COLO668 (cell line): ENCODE results near the gene YJEFN3.

Source experiments
- DNase-seq: peaks from one replicate; lab custom pipeline; 2025; ENCODE audit not compliant: unreplicated experiment; lab: John Stamatoyannopoulos, UW

Gene YJEFN3

DNA sequence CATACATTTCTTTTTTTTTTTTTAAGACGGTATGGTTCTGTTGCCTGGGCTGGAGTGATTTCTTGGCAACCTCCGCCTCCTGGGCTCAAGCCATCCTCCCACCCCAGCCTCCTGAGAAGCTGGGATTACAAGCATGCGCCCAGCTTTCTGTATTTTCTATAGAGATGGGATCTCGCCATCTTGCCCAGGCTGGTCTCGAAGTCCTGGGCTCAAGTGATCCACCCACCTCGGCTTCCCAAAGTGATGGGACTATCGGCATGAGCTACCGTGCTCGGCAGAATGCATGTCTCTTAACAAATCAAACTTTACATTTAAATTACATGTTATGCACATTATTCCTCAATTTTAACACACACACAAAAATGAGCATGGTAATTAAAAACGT lies 11.5 kb upstream of the YJEFN3 start:
- no peak for DNase-seq

DNA sequence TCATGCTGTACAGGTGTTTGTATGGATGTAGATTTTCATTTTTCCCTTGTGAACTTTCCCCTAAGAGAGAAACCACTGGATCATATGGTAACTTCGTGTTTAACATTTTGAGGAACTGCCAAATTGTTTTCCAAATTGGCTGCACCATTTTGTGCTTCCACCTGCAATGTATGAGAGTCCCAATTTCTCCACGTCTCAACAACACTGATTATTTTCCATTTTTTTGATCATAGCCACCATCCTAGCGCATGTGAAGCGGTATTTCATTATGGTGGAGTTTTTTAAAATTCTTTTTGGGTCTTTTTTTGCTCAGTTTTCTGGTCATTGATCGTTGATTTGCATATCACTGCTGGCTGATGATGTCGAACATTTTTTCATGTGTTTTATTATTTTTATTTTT lies 7.7 kb upstream of the YJEFN3 start:
- no peak for DNase-seq

DNA sequence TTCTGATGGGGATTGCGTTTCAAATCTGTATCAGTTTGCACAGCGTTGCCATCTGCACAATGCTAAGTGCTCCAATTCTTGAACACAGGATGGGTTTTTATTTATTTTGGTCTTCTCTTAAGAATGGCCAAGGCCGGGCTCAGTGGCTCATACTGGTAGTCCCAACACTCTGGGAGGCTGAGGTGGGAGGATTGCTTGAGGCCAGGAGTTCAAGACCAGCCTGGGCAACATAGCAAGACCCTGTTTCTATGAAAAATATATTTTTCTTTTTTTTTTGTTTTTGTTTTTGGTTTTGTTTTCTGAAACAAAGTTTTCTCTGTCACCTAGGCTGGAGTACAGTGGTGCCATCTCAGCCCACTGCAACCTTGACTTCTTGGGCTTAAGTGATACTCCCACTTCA lies 5.5 kb upstream of the YJEFN3 start:
- no peak for DNase-seq

- no peak for DNase-seq
These were observed 4.7 kb upstream of the YJEFN3 start for GRCh38 chr19:19524053-19524452.

- DNase-seq: no peak
These were observed 2.9 kb upstream of the YJEFN3 start for GRCh38 chr19:19525611-19526380.

DNA sequence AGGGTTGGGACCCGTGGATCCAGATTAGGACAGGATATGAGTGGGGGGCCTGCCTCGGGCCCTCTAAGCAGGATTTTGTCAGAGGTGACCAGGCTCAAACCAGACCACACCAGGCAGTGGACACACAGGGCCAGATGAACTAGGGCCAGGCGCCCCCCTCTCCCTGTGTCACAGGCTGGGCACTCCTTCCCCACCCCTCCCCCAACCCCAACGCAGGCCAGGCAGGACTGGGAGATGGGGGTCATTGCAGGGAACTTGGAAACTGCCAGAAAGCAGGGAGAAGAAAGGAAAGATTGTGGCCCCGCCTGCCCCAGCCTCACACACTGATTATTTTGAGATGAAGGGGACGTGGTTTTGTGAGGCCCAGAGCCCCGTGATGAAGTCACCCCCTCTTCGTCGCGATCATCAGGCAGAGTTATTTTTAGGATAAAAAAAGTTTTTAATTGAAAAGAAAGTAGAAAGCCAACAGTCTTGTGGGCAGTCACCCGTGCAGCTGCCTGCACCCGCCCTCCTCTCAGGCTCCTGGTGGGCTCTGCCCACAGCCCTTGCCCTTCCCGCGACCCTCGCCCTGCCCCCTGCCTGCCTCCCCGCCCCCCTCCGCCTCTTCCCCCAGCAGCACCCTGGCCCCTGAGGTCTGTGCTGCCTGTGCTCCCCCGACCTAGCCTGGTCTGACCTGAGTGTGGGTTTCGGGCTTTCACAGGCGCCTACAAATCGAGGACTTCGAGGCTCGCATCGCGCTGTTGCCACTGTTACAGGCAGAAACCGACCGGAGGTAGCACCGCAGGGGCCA lies 1.9 kb upstream of the YJEFN3 start:
- no peak for DNase-seq

DNA sequence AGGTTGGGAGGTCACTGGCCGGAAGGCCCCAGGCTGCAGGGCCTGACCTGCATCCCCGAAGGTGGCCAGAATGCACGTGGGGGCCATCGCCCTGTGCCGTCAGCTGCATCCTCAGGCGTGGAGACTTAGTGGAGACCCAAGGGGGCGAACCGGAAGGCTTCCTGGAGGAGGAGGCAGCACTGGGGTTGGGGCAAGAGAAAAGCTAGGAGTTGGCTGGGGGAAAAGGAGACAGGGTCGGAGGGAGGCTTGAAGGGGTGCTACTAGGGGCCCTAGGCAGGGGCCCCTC lies 1.4 kb upstream of the YJEFN3 start:
- no peak for DNase-seq

DNA sequence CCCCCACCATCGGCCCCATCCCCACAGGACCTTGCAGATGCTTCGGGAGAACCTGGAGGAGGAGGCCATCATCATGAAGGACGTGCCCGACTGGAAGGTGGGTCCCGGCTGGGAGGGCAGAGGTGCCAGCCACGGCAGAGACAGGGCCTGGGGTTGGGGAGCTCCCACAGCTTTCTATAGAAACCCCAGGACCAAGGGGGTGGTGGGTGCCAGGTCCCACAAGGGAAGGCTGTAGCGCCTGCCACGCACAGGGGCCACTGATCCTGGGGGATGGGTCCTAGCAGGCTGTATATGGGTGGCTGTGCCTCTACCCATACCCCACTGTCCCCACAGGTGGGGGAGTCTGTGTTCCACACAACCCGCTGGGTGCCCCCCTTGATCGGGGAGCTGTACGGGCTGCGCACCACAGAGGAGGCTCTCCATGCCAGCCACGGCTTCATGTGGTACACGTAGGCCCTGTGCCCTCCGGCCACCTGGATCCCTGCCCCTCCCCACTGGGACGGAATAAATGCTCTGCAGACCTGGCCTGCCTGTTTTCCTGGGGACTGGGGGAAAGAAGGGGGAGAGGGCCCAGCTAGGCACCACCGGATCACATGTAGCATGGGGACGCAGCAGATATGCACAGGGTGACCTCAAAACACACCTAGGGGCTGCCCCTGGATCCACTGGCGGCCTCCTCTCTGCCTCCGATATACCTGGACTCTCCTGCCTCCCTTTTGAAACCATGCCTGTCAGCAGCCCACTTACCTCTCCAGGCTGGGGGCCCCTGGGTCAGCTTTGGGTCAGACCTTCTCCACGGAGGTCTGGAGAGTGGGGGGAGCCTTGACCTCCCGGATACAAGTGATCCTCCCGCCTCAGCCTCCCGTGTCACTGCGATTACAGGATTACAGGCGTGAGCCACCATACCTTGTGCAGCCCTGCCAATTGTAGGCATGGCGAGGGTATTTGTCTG lies 761 bp upstream of the YJEFN3 start:
- no peak for DNase-seq

DNA sequence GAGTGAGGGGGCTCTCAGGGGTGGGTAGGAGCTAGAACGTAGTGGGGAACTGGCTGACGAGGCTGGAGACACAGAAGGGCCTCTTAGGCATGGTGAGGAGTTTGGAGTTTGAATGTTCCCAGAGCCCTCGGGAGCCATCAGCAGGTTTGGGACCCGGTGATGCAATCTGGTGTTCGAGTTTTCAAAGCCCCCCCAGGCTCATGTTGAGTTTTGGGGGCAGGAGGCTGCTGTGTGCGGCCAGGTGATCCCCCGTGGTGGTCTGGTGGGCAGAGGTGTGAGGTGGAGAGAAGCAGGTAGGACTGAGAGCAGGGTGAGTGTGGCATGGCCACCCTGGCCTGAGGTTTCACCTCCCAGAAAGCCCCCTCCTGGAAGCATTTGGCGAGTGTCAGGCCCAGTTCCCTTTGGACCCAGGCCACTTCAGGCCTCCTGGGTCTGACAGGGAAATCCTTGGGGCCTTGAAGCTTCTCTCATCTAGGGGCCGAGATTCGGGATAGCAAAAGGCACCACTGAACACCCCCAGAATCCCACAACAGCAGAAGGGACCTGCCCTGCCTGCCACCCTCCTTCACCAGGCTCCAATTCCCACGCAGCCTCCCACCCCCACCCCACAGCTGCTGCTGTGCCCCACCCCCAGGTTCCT lies 1.2 kb downstream of the YJEFN3 start:
- DNase-seq: no peak

DNA sequence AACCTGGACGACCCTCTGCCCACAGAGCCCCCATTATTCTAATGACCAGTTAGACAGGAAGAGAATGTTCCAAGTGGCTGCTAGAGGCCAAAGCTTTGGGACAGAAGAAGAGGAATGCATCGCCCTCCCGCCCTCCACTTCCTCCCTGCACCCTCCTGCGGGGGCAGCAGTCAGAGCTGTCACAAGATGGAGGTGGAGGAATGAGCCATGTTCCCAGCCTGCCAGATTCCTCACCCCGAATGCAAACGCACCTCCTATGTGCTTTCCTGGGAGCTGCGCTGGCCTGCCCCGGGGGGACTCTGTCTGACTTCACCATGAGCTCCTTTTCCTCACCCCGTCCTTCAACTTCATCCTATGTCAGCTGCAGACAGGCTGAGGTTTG lies 1.7 kb downstream of the YJEFN3 start:
- DNase-seq: no peak

DNA sequence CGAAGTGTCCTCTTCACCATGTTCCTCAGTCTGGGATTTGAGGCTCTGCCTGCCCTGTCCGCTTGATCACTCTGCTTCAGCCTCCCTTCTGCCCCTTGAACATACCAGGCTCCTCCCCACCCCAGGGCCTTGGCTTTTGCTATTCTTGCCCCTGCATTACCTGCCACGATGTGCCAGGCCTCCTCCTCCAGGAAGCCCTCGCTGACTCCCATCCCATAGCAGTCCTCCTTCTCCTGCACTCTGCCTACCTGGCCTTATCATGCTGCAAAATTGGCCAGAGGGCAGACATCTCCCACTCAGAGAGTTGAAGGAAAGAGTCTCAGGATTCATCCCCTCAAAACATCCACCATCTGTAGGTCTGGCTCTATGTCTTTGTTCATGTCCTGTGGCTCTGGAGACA lies 2.2 kb downstream of the YJEFN3 start:
- DNase-seq: no peak

DNA sequence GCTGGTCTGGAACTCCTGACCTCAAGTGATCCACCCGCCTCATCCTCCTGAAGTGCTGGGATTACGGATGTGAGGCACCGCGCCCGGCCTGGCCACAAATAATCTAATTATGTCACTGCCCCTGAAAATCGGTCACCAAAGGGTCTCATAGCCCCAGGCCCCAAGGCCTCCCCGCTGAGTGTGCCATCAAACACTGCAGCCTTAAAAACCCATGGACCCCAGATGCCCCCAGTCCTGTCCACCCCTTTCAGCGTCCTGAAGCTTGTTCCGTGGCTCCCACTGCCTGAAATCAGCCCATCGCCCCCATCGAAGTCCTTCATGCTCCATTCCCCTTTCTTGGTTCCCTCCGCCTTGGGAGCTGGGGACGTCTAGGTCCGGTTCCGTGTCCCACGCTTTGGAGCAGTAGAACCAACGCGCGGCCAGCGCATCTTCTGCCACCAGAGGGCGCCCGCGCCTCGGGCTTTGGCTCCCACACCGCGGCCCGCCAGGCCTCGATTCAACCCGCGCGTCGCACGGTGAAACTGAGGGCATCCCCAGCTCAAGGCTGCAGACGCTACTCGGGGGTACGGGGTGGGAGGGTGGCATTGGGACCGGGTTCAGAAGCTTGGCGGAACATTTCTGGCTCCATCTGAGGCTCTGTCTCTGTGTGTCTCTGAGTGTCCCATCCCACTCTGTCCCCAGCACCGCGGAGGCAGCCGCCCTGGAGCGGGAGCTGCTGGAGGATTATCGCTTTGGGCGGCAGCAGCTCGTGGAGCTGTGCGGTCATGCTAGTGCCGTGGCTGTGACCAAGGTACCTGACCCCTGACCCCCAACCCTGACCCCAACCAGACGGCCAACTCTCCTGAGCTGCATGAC lies 3.5 kb downstream of the YJEFN3 start:
- peak; percentile 77 for DNase-seq

GRCh38 chr19:19532806-19533701 lies 4.3 kb downstream of the YJEFN3 start:
- no peak for DNase-seq

- no peak for DNase-seq
These were observed 5.1 kb downstream of the YJEFN3 start for GRCh38 chr19:19533841-19534240.

DNA sequence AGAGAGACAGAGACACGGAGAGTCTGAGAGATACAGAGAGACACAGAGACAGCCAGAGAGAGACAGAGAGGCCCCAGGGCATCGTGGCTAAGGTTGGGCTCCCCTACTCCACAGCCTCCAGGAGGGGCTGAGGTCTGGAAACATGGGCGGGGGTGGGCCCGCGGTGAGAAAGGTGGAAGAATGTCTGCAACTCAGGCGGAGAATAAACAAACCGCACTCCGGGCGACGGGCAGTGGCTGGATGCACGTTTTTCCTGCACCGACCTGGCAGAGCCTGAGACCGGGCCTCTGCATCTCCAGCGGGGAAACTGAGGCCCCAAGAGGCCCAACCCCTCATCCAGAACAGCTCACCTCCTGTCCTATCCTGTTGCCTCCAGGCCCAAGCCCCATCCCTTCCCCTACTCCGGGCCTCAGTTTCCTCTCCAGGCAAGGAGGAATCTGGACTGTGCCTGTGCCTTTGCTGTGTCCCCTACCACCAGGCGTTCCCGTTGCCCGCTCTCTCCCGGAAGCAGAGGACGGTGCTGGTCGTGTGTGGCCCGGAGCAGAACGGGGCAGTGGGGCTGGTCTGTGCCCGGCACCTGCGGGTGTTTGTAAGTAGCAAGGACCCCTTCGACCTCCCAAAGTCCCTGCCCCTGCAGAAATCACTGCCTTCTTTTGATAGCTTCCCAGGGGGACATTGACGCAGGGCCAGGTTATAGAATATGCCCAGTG lies 6.0 kb downstream of the YJEFN3 start:
- DNase-seq: no peak

DNA sequence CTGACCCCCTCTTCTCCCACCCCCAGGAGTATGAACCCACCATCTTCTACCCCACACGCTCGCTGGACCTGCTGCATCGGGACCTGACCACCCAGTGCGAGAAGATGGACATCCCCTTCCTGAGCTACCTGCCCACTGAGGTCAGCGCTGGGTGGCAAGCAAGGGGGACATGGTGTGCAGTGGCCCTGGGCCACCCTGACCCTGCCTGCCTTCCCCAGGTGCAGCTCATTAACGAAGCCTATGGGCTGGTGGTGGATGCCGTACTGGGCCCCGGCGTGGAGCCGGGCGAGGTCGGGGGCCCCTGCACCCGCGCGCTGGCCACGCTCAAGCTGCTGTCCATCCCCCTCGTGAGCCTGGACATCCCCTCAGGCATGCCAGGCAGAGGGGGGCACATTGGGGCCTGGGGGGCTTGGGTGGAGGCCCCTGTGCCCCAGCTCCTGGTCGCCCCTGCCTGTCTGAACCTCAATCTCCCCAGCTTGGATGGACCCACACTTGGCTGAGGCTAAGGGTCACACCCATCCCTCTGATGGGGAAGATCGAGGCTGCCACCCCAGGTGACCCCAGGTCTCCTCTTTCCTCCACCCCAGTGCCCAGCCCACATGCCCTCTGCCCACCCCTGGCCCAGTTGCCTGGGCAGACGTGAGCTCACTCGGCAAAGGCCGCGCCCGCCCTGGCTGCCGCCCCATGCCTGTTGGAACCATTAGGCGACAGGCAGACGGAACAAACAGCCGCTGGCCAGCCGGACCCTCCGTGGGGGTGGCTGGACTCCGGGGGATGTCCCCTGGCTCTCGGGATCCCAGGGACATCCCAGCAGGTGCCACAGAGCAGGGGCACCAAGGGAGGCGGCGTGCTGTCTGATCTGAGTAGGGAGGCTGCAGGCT lies 6.8 kb downstream of the YJEFN3 start:
- DNase-seq: no peak
